Left ventricle myocardium inferior (tissue), 1 donor: ENCODE measurements around the gene STKLD1. TPM values are rescaled to one million over a fixed set of nuclear protein-coding genes. Genes with fewer than 3 reads are reported as not detected.
"Not testable (repeated sequence)": the region's sequence is repeated elsewhere in the genome, so short reads cannot be mapped to it uniquely, and the experiment has no call there.

ENCODE experiments used
- DNase-seq: peaks from one replicate; pipeline ENCODE4 v3.0.0-alpha.2; 2020
- H3K27ac ChIP-seq: fragments of 200-600 bp; replicated peaks from 2 replicates; pipeline ENCODE4 v1.8.0; 2021
- H3K27me3 ChIP-seq: fragments of 200-600 bp; 2 replicates; pipeline ENCODE4 v1.8.0; 2021; ENCODE audit warnings: low read depth
- H3K36me3 ChIP-seq: fragments of 200-600 bp; 2 replicates; pipeline ENCODE4 v1.8.0; 2021
- H3K4me1 ChIP-seq: fragments of 200-600 bp; 2 replicates; pipeline ENCODE4 v1.8.0; 2021
- H3K4me3 ChIP-seq: fragments of 200-600 bp; 2 replicates; pipeline ENCODE4 v1.8.0; 2021; ENCODE audit warnings: mild to moderate bottlenecking, moderate library complexity
- H3K9me3 ChIP-seq: fragments of 200-600 bp; replicated peaks from 2 replicates; pipeline ENCODE4 v1.8.0; 2021
- intact Hi-C: fragments of 100-400 bp; cut with micrococcal nuclease; formaldehyde crosslinking; loops from one replicate; pipeline ENCODE4 v1.11.0; 2022
- total RNA-seq: library from RNA; stranded (reverse); fragmentation: NEBNext Ultra II Directional; extraction: Animal tissue kit (Norgen Biotek cat#: 25700); gene quantifications from one replicate; pipeline ENCODE4 v1.2.1, GENCODE V29; 2021
- TF ChIP-seq, protein P1 (sequence below): fragments of 200-600 bp; IDR thresholded peaks from 2 replicates; pipeline ENCODE4 v1.8.0; 2021; ENCODE audit warnings: antibody characterized with exemption, mild to moderate bottlenecking, borderline replicate concordance
- donor health status: DM: no; HTN: yes; CAD: no; lungs with severe emphysema.

STKLD1 gene
- total RNA-seq, 1 donor from 2014 or later: not detected

GRCh38 chr9:133443248-133443647 lies 67.1 kb downstream of the STKLD1 start:
- H3K27ac ChIP-seq: no peak overlapping the region
- no peak for DNase-seq
- TF ChIP-seq, protein P1, sequence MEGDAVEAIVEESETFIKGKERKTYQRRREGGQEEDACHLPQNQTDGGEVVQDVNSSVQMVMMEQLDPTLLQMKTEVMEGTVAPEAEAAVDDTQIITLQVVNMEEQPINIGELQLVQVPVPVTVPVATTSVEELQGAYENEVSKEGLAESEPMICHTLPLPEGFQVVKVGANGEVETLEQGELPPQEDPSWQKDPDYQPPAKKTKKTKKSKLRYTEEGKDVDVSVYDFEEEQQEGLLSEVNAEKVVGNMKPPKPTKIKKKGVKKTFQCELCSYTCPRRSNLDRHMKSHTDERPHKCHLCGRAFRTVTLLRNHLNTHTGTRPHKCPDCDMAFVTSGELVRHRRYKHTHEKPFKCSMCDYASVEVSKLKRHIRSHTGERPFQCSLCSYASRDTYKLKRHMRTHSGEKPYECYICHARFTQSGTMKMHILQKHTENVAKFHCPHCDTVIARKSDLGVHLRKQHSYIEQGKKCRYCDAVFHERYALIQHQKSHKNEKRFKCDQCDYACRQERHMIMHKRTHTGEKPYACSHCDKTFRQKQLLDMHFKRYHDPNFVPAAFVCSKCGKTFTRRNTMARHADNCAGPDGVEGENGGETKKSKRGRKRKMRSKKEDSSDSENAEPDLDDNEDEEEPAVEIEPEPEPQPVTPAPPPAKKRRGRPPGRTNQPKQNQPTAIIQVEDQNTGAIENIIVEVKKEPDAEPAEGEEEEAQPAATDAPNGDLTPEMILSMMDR: no peak
- no peak overlapping the region for H3K4me3 ChIP-seq
- no peaks in the 10 kb centered on the region for H3K9me3 ChIP-seq
- H3K27me3 ChIP-seq: no peaks in the 10 kb centered on the region
- intact Hi-C loops: no loop called here
- no peaks in the 10 kb centered on the region for H3K36me3 ChIP-seq
- H3K4me1 ChIP-seq: no peaks in the 10 kb centered on the region

DNA sequence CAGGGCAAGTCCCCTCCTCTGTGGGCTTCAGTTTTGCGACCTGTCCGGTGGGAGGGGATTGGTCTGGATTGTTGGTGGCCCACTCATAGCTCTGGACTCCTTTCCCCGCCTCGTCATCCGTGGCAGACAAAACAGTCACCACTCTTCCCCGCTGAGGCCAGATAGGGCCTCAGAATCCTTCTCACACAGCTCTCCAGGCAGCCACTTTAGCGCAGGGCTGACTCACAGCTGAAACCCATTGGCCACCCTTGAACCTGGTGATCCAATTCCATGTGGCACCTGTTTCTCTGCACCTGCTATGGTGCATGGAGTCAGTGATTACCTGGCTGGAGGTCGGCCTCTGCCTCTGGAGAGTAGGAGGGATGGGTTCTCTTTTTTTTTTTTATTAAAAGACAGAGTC lies 67.8 kb downstream of the STKLD1 start:
- intact Hi-C loops: no loop called here

DNA sequence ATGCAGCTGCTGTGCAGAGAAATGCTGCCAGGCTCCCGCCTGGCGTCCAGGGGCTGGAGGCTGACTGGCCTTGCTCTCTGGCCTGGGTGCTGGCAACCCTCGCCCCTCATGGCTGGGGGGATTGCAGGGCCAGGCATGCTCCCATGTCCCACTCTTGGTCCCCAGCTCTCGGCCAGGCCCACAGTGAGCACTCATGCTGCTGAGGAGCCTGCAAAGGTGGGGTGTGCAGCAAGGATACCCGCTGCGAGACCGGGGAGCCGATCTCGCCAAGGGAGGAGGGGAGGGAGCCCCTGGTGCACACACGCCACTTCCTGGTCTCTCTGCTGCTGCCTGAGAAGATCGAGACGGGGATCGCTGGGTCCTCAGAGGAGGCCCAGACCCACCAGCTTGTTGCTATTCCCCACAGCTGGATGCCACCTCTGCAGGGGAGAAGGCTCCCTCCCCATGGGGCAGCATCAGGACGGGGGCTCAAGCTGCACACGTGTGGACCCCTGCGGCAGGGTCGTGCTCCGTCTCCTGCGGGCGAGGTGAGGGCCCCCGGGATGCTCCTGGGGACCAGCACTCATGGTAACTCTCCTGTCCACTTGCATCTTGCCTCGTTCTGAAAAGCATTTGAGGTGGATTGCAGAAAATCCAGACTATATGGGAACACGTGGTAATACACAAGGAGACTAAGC lies 69.3 kb downstream of the STKLD1 start:
- H3K27me3 ChIP-seq: no peaks in the 10 kb centered on the region

More for the DNA sequence above, 67.8 kb downstream of the STKLD1 start:
- H3K27me3 ChIP-seq: no peaks in the 10 kb centered on the region
- no peaks in the 10 kb centered on the region for H3K36me3 ChIP-seq
- DNase-seq: no peak
- H3K27ac ChIP-seq: no peak overlapping the region
- H3K9me3 ChIP-seq: no peaks in the 10 kb centered on the region
- no peak overlapping the region for H3K4me3 ChIP-seq
- H3K4me1 ChIP-seq: no peaks in the 10 kb centered on the region
- TF ChIP-seq, protein P1: no peak

DNA sequence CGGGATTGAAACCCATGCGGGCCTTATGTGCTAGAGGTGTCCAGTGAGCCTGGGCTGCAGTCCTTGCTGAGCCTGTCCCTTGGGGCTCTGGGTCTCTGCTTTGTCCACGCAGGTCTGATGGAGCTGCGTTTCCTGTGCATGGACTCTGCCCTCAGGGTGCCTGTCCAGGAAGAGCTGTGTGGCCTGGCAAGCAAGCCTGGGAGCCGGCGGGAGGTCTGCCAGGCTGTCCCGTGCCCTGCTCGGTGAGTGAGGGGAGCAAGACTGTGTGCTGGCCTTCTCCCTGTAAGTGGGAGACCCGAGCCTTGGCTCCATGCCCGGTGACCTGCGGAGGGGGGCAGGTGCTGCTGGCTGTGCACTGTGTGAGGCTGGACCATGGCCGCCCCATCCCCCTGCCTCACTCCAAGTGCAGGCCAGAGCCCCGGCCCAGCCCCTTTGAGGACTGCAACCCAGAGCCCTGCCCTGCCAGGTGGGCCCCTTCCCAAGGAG lies 72.4 kb downstream of the STKLD1 start:
- TF ChIP-seq, protein P1: no peak
- Histone ChIP-seq H3K4me3 (no peak overlapping the region), H3K4me1 (no peaks in the 10 kb centered on the region), H3K9me3 (no peaks in the 10 kb centered on the region), H3K27ac (no peak overlapping the region), H3K36me3 (no peaks in the 10 kb centered on the region), H3K27me3 (no peaks in the 10 kb centered on the region)
- DNase-seq: no peak
- intact Hi-C loops: no loop called here

More for the DNA sequence above, 69.3 kb downstream of the STKLD1 start:
- no peaks in the 10 kb centered on the region for H3K4me1 ChIP-seq
- H3K36me3 ChIP-seq: no peaks in the 10 kb centered on the region
- no peaks in the 10 kb centered on the region for H3K9me3 ChIP-seq
- no peak for DNase-seq
- intact Hi-C loops: no loop called here
- TF ChIP-seq, protein P1: no peak
- H3K4me3 ChIP-seq: no peak overlapping the region
- H3K27ac ChIP-seq: no peak overlapping the region

DNA sequence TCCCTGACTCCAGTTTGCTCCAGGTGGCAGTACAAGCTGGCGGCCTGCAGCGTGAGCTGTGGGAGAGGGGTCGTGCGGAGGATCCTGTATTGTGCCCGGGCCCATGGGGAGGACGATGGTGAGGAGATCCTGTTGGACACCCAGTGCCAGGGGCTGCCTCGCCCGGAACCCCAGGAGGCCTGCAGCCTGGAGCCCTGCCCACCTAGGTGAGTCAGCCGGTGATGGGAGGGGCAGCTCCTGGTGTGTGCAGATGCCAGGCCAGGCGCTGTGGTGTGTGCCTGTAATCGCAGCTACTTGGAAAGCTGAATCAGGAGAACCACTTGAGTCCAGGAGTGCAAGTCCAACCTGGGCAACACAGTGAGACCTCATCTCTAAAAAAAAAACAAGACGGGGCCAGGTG lies 73.6 kb downstream of the STKLD1 start:
- H3K9me3 ChIP-seq: no peaks in the 10 kb centered on the region
- no peaks in the 10 kb centered on the region for H3K4me1 ChIP-seq
- intact Hi-C loops: no loop called here
- H3K27me3 ChIP-seq: no peaks in the 10 kb centered on the region
- TF ChIP-seq, protein P1: no peak
- no peak overlapping the region for H3K27ac ChIP-seq
- DNase-seq: no peak
- no peak overlapping the region for H3K4me3 ChIP-seq
- no peaks in the 10 kb centered on the region for H3K36me3 ChIP-seq

- H3K4me1 ChIP-seq, intact Hi-C loops: not testable (repeated sequence)
Observed at GRCh38 chr9:133451865-133452264, 75.7 kb downstream of the STKLD1 start.

More at GRCh38 chr9:133451865-133452264, 75.7 kb downstream of the STKLD1 start:
- H3K4me3 ChIP-seq, H3K27me3 ChIP-seq, H3K9me3 ChIP-seq, H3K27ac ChIP-seq, H3K36me3 ChIP-seq, DNase-seq: not testable (repeated sequence)
